ENCODE measurements around the gene FIGLA. TPM values are rescaled to one million over a fixed set of nuclear protein-coding genes. Genes with fewer than 3 reads are reported as not detected.

FIGLA gene
- total and polyA plus RNA-seq, 2 donors (not counting 1 experiment from before 2014, with no cell fraction given) = not detected

DNA sequence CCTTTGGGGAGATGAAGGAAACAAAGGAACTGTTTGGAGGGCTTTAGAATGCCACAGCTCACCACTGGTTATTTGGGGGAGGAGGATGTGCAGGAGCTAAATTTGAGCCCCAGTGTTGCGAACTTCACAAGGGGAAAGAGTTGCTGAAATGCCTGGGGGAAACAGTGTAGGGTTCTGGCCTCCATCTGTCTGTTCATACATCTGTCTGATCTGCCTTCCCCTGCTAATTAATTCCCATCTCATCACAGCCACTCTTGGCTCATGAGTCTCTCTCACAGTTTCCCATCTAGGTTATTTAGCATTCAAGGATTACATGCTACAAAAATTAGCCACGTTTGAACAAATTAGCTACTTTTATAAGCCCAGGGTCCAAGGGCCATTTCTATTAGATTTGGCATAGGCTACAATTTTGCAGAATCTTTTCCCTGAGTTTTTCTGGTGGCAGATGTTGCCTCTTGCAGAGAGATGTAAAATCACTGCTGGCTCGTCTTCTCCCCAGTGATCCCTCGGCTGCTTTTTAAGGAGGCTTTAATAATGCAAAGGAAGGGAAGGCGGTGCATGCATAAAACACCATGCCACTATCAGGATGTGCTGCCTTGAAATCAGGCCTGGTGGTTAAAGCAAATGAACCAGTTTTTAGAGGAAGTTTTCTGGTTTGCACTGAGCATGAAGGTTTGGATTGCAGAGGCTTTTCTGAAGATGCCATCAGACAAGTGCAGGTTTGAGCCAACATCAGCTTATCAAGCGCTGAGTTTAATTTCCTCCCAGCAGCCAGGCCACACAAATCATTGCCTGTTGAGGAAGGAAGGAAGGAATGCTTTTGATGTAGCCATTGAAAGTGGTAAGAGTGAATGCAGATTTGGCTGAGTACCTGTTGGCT lies 57.4 kb downstream of the FIGLA start:
- Mint-ChIP-seq H3K9me3 (ENCODE audit: insufficient read depth) (no peaks in the 10 kb centered on the region), H3K27me3 (peaks cover 4% of the 10 kb centered on the region), H3K4me3 (no peak overlapping the region), H3K4me1 (peaks cover 37% of the 10 kb centered on the region), H3K27ac (no peak overlapping the region)
- intact Hi-C loops (cut with micrococcal nuclease) = no loop called here
- Histone ChIP-seq H3K9me3 (ENCODE audit: control extremely low read depth in 1 of 3, control insufficient read depth in 2 of 3, insufficient read depth in 1 of 3, low read length in 2 of 3) (no peaks in the 10 kb centered on the region), H2AFZ (ENCODE audit: insufficient read depth, low read depth, low read length, poor library complexity, severe bottlenecking) (no peak overlapping the region), H3K4me3 (ENCODE audit: control extremely low read depth in 1 of 5, extremely low read depth in 1 of 5, insufficient read depth in 1 of 5, low read depth in 2 of 5, low read length in 4 of 5) (no peak overlapping the region), H3K27ac (ENCODE audit: low read length in 2 of 2) (no peak overlapping the region), H4K20me1 (ENCODE audit: control insufficient read depth, insufficient read depth, low read length, poor library complexity, severe bottlenecking) (peaks cover 52% of the 10 kb centered on the region), H3K79me2 (ENCODE audit: control insufficient read depth, insufficient read depth, low read length) (peaks cover 45% of the 10 kb centered on the region), H3K9ac (ENCODE audit: low read length) (no peak overlapping the region), H3K36me3 (replicated peaks in 1 of 2; ENCODE audit: control extremely low read depth in 1 of 2, control insufficient read depth in 1 of 2, extremely low read depth in 1 of 2, insufficient read depth in 2 of 2, low read length in 1 of 2) (no peaks in the 10 kb centered on the region), H3K4me1 (ENCODE audit: control insufficient read depth in 2 of 2, insufficient read depth in 2 of 2, low read length in 2 of 2) (peaks cover 13 to 15% of the 10 kb centered on the region in 2 donors), H3K27me3 (replicated peaks in 1 of 4; ENCODE audit: control extremely low read depth in 1 of 4, control insufficient read depth in 3 of 4, insufficient read depth in 4 of 4, low read length in 3 of 4) (no peaks in the 10 kb centered on the region), H3K4me2 (replicated peaks; ENCODE audit: low read depth, low read length, poor library complexity, severe bottlenecking) (no peak overlapping the region)
- ATAC-seq (ENCODE audit: low read depth) (no peak), DNase-seq (no peak)
- ChIA-PET CTCF (no interaction called here), POLR2A (no interaction called here)
- WGBS (ENCODE audit: insufficient coverage) = 74% methylated on average over 4 of the region's 6 CpGs
- TF ChIP-seq CTCF (IDR thresholded peaks at IDR 0.05) (no peak), EZH2 (IDR thresholded peaks at IDR 0.05; ENCODE audit: borderline replicate concordance, insufficient read depth, low read depth, low read length, poor library complexity, severe bottlenecking) (no peak)

- Mint-ChIP-seq H3K27me3 (peaks cover 4% of the 10 kb centered on the region), H3K4me1 (peaks cover 29% of the 10 kb centered on the region), H3K27ac (no peak overlapping the region), H3K9me3 (ENCODE audit: insufficient read depth) (no peaks in the 10 kb centered on the region), H3K4me3 (no peak overlapping the region)
- Histone ChIP-seq H3K79me2 (ENCODE audit: control insufficient read depth, insufficient read depth, low read length) (peaks cover 33% of the 10 kb centered on the region), H3K27me3 (replicated peaks in 1 of 4; ENCODE audit: control extremely low read depth in 1 of 4, control insufficient read depth in 3 of 4, insufficient read depth in 4 of 4, low read length in 3 of 4) (no peaks in the 10 kb centered on the region), H3K9ac (ENCODE audit: low read length) (no peak overlapping the region), H4K20me1 (ENCODE audit: control insufficient read depth, insufficient read depth, low read length, poor library complexity, severe bottlenecking) (peaks cover 55% of the 10 kb centered on the region), H3K9me3 (ENCODE audit: control extremely low read depth in 1 of 3, control insufficient read depth in 2 of 3, insufficient read depth in 1 of 3, low read length in 2 of 3) (no peaks in the 10 kb centered on the region), H3K4me3 (ENCODE audit: control extremely low read depth in 1 of 5, extremely low read depth in 1 of 5, insufficient read depth in 1 of 5, low read depth in 2 of 5, low read length in 4 of 5) (no peak overlapping the region), H3K36me3 (replicated peaks in 1 of 2; ENCODE audit: control extremely low read depth in 1 of 2, control insufficient read depth in 1 of 2, extremely low read depth in 1 of 2, insufficient read depth in 2 of 2, low read length in 1 of 2) (no peaks in the 10 kb centered on the region), H2AFZ (ENCODE audit: insufficient read depth, low read depth, low read length, poor library complexity, severe bottlenecking) (no peak overlapping the region), H3K27ac (ENCODE audit: low read length in 2 of 2) (no peak overlapping the region), H3K4me2 (replicated peaks; ENCODE audit: low read depth, low read length, poor library complexity, severe bottlenecking) (no peak overlapping the region), H3K4me1 (ENCODE audit: control insufficient read depth in 2 of 2, insufficient read depth in 2 of 2, low read length in 2 of 2) (peaks cover 6 to 8% of the 10 kb centered on the region in 2 donors)
- ATAC-seq (ENCODE audit: low read depth) = no peak
- DNase-seq = no peak
- ChIA-PET CTCF (no interaction called here), POLR2A (no interaction called here)
- WGBS (ENCODE audit: insufficient coverage) = no CpG with 5 or more reads among the region's 2 CpGs
- TF ChIP-seq EZH2 (IDR thresholded peaks at IDR 0.05; ENCODE audit: borderline replicate concordance, insufficient read depth, low read depth, low read length, poor library complexity, severe bottlenecking) = no peak
- no peak for TF ChIP-seq CTCF (IDR thresholded peaks at IDR 0.05)
- intact Hi-C loops (cut with micrococcal nuclease) = no loop called here
These were observed 59.7 kb downstream of the FIGLA start for GRCh38 chr2:70730730-70731129.

Data from B cell (primary cell).